HepG2 (cell line): ENCODE measurements around the gene ADGRL3. TPM values are rescaled to one million over a fixed set of nuclear protein-coding genes. Genes with fewer than 3 reads are reported as not detected.

Experiments used
- ATAC-seq: fragments of 200-7000 bp; cut with Tn5 transposase; 3 replicates; pipeline ENCODE4 v1.9.1; 2020; ENCODE audit warnings: mild to moderate bottlenecking, moderate library complexity
- BruUV-seq: library from RNA; stranded (reverse); fragments of 400-500 nt; replicated peaks from 2 replicates; lab custom pipeline; 2021; lab: Mats Ljungman, UMichigan
- CTCF ChIA-PET: fragments of 300-600 bp; formaldehyde crosslinking; extraction: SDS; loops from one replicate; lab custom pipeline; 2021; ENCODE audit warnings: low total read pairs, inconsistent platforms, low intra/inter-chr PET ratio; lab: Yijun Ruan, JAX
- POLR2A ChIA-PET: fragments of 350-600 bp; sonication (Branson Sonifier 250); formaldehyde crosslinking; loops from one replicate; lab custom pipeline; 2020; ENCODE audit warnings: antibody characterized with exemption, inconsistent platforms; lab: Yijun Ruan, JAX
- DNase-seq: peaks from one replicate; pipeline ENCODE4 v3.0.0-alpha.2; 2015; ENCODE audit warnings: low spot score
- FAIRE-seq: peaks from 3 replicates; lab custom pipeline; 2011; peaks lifted over from hg19 to GRCh38; lab: Jason Lieb, UNC
- H2AFZ ChIP-seq: one replicate; pipeline ENCODE4 v1.6.1; 2011; ENCODE audit warnings: low read length, inconsistent platforms
- H3K27ac ChIP-seq: fragments of 300-600 bp; 3 replicates; pipeline ENCODE4 v1.8.0; 2011; ENCODE audit warnings: mixed run types, mild to moderate bottlenecking, mixed read lengths, low read length, inconsistent platforms; ENCODE audit not compliant: insufficient read depth; ENCODE audit errors: extremely low read length
- H3K27me3 ChIP-seq, 2 experiments: fragments of 200-600 bp in 1 of 2; 2 replicates in 1 of 2; 3 replicates in 1 of 2; pipeline versions ENCODE4 v1.6.0 to v1.8.0; 2011; ENCODE audit warnings: low read length in 2 of 2, mild to moderate bottlenecking in 2 of 2, moderate library complexity in 2 of 2, inconsistent platforms in 1 of 2; ENCODE audit not compliant: insufficient read depth in 2 of 2, control insufficient read depth in 1 of 2
- H3K36me3 ChIP-seq, 2 experiments: fragments of 200-600 bp in 1 of 2; replicated peaks in 1 of 2; 2 replicates in 1 of 2; 3 replicates in 1 of 2; pipeline versions ENCODE4 v1.5.1 to v1.8.0; 2011; ENCODE audit warnings: low read length in 2 of 2, inconsistent platforms in 1 of 2; ENCODE audit not compliant: insufficient read depth in 2 of 2, control insufficient read depth in 1 of 2
- H3K4me1 ChIP-seq: 2 replicates; pipeline ENCODE4 v1.5.1; 2012; ENCODE audit warnings: low read length, inconsistent platforms; ENCODE audit not compliant: insufficient read depth
- H3K4me2 ChIP-seq: 2 replicates; pipeline ENCODE4 v1.6.0; 2011; ENCODE audit warnings: low read depth, low read length, inconsistent platforms
- H3K4me3 ChIP-seq, 3 experiments: fragments of 200-600 bp in 1 of 3; sonication (generic), shearing (Covaris generic) in 1 of 3; replicated peaks in 1 of 3; 2 replicates each; pipeline ENCODE4 v1.5.1; 2011 to 2016; ENCODE audit warnings: low read length in 3 of 3, inconsistent platforms in 2 of 3, low read depth in 2 of 3, mild to moderate bottlenecking in 2 of 3, control low read depth in 1 of 3, mixed read lengths in 1 of 3; ENCODE audit not compliant: insufficient read depth in 1 of 3
- H3K79me2 ChIP-seq: one replicate; pipeline ENCODE4 v1.6.1; 2011; ENCODE audit warnings: low read length, inconsistent platforms; ENCODE audit not compliant: insufficient read depth
- H3K9ac ChIP-seq: 2 replicates; pipeline ENCODE4 v1.6.0; 2011; ENCODE audit warnings: mild to moderate bottlenecking, low read depth, low read length, inconsistent platforms; ENCODE audit not compliant: insufficient read depth
- H3K9me3 ChIP-seq: 2 replicates; pipeline ENCODE4 v1.5.1; 2012; ENCODE audit warnings: mild to moderate bottlenecking, low read length
- H4K20me1 ChIP-seq: 2 replicates; pipeline ENCODE4 v1.6.0; 2011; ENCODE audit warnings: inconsistent platforms, mild to moderate bottlenecking, low read length, moderate library complexity; ENCODE audit not compliant: insufficient read depth
- CEBPB ChIP-seq: IDR thresholded peaks from 2 replicates; pipeline ENCODE4 v1.6.1; 2011; ENCODE audit warnings: low read depth, low read length, improper control_type of control experiment, borderline replicate concordance
- CREM ChIP-seq, 2 experiments: sonication (generic) in 1 of 2; formaldehyde crosslinking in 1 of 2; IDR thresholded peaks; 2 replicates each; pipeline versions ENCODE4 v1.4.0 to v1.6.1; 2016 to 2020; ENCODE audit warnings: antibody characterized with exemption in 1 of 2, mild to moderate bottlenecking in 1 of 2, missing genetic modification reagents in 1 of 2
- HMG20A ChIP-seq: IDR thresholded peaks from 2 replicates; pipeline ENCODE4 v1.6.1; 2016; ENCODE audit warnings: borderline replicate concordance
- MAFK ChIP-seq, 2 experiments: IDR thresholded peaks in 1 of 2; conservative IDR thresholded peaks in 1 of 2; 2 replicates each; pipeline ENCODE4 v1.6.1; 2011; ENCODE audit warnings: improper control_type of control experiment in 2 of 2, low read length in 2 of 2
- NCOA2 ChIP-seq: sonication (generic); formaldehyde crosslinking; IDR thresholded peaks from 2 replicates; pipeline ENCODE4 v1.8.0; 2022; ENCODE audit warnings: inconsistent platforms
- PHF20 ChIP-seq: sonication (generic); formaldehyde crosslinking; IDR thresholded peaks from 2 replicates; pipeline ENCODE4 v1.5.0; 2020; ENCODE audit warnings: mild to moderate bottlenecking, missing genetic modification reagents
- RFX1 ChIP-seq: fragments of 450-650 bp; IDR thresholded peaks from 2 replicates; pipeline ENCODE4 v1.6.1; 2017
- SMAD9 ChIP-seq: sonication (generic); formaldehyde crosslinking; IDR thresholded peaks from 2 replicates; pipeline ENCODE4 v1.5.1; 2020; ENCODE audit warnings: mild to moderate bottlenecking, missing genetic modification reagents
- SOX13 ChIP-seq, 3 experiments: fragments of 450-650 bp in 1 of 3; sonication (generic) in 1 of 3; formaldehyde crosslinking in 1 of 3; IDR thresholded peaks in 2 of 3; conservative IDR thresholded peaks in 1 of 3; 2 replicates each; pipeline versions ENCODE4 v1.5.0 to v1.6.1; 2016 to 2020; ENCODE audit warnings: antibody characterized with exemption in 1 of 3, mild to moderate bottlenecking in 1 of 3, missing compliant biosample characterization in 1 of 3, missing genetic modification reagents in 1 of 3, moderate library complexity in 1 of 3
- ZNF12 ChIP-seq: sonication (generic); formaldehyde crosslinking; IDR thresholded peaks from 2 replicates; pipeline ENCODE4 v1.5.0; 2020; ENCODE audit warnings: missing genetic modification reagents
- WGBS: methylation state at CpG from one replicate; pipeline ENCODE4 v1.1.6; 2017; ENCODE audit warnings: low lambda C conversion rate; 5-methylcytosine and 5-hydroxymethylcytosine counted together
- in situ Hi-C: cut with HindIII; loops from 2 replicates; pipeline ENCODE4 v1.10.0; 2017; ENCODE audit warnings: low pct_unique_long_range_greater_than_20kb; ENCODE audit not compliant: extremely low pct_ligation_motif_present
- intact Hi-C: fragments of 100-400 bp; cut with micrococcal nuclease; formaldehyde crosslinking; loops from one replicate; pipeline ENCODE4 v1.10.0; 2022; ENCODE audit not compliant: unreplicated experiment
- polyA plus RNA-seq, 8 experiments: library from polyadenylated mRNA; depleted of rRNA in 3 of 8; stranded (reverse) in 7 of 8; unstranded in 1 of 8; fragments of >200 nt; fragmentation: Illumina TruSeq in 4 of 8; extraction: Trizol in 4 of 8; gene quantifications; 2 replicates each; pipeline versions ENCODE4 v1.2.1 to v1.2.3, GENCODE V29; 2011 to 2016; ENCODE audit warnings: low read depth in 4 of 8, missing spikeins in 1 of 8, mixed read lengths in 1 of 8; ENCODE audit not compliant: insufficient read depth in 1 of 8
- total RNA-seq, 5 experiments: library from RNA; depleted of rRNA; stranded (reverse); fragments of >200 nt; fragmentation: Illumina TruSeq; extraction: Trizol; gene quantifications; 2 replicates each; pipeline ENCODE4 v1.2.3, GENCODE V29; 2016; ENCODE audit warnings: low read depth in 1 of 5
- TF ChIP-seq, protein P1 (sequence below): sonication (generic); formaldehyde crosslinking; IDR thresholded peaks from 2 replicates; pipeline ENCODE4 v1.9.0; 2021; ENCODE audit warnings: missing genetic modification reagents, mild to moderate bottlenecking, borderline replicate concordance
- TF ChIP-seq, protein P2 (sequence below): sonication (generic); formaldehyde crosslinking; IDR thresholded peaks from 2 replicates; pipeline ENCODE4 v1.5.1; 2020; ENCODE audit warnings: mild to moderate bottlenecking, missing genetic modification reagents
- TF ChIP-seq, protein P3 (sequence below): sonication (generic); formaldehyde crosslinking; IDR thresholded peaks from 2 replicates; pipeline ENCODE4 v1.9.0; 2021; ENCODE audit warnings: missing genetic modification reagents, borderline replicate concordance

ADGRL3 gene
- total and polyA plus RNA-seq, 2 of the 13 experiments (the other 11 are each of a cell fraction or from before 2014, with no cell fraction given): 0.04 to 0.05 TPM

- intact Hi-C loops: loop anchor here (1.0 kb wide), 1 partner anchor 33 kb away; no protein-coding TSS in a partner anchor
- WGBS: 3% methylated on average over 5 of the region's 5 CpGs
- FAIRE-seq: peak; percentile 8
- TF ChIP-seq CEBPB: peak; percentile 86
- TF ChIP-seq RFX1: no peak
- TF ChIP-seq, protein P1, sequence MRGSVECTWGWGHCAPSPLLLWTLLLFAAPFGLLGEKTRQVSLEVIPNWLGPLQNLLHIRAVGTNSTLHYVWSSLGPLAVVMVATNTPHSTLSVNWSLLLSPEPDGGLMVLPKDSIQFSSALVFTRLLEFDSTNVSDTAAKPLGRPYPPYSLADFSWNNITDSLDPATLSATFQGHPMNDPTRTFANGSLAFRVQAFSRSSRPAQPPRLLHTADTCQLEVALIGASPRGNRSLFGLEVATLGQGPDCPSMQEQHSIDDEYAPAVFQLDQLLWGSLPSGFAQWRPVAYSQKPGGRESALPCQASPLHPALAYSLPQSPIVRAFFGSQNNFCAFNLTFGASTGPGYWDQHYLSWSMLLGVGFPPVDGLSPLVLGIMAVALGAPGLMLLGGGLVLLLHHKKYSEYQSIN: no peak
- no peak for TF ChIP-seq PHF20 (CRISPR knock-in tag)
- TF ChIP-seq HMG20A: peak; percentile 38; the same call in 1 of the 2 replicates
- peak; percentile 71 for TF ChIP-seq NCOA2 (CRISPR knock-in tag)
- peak; percentile 46; the same call in 1 of the 2 replicates for TF ChIP-seq CREM (IDR thresholded peaks at IDR 0.05)
- no peak for TF ChIP-seq CREM (CRISPR knock-in tag; IDR thresholded peaks at IDR 0.05)
- no peak for TF ChIP-seq SOX13 (IDR thresholded peaks at IDR 0.05)
- TF ChIP-seq SOX13 (CRISPR knock-in tag; conservative IDR thresholded peaks at IDR 0.05 in 1 of 2, IDR thresholded peaks at IDR 0.05 in 1 of 2): peak in 1 of 2 experiments; percentile 82; a peak in 2 of 4 replicates
- peak; percentile 92 to 94 for TF ChIP-seq MAFK (conservative IDR thresholded peaks at IDR 0.05 in 1 of 2, IDR thresholded peaks at IDR 0.05 in 1 of 2; ENCODE audit: low read length in 2 of 2)
- TF ChIP-seq ZNF12 (CRISPR knock-in tag): peak; percentile 24; the same call in 1 of the 2 replicates
- no peak for TF ChIP-seq SMAD9
- TF ChIP-seq, protein P2, sequence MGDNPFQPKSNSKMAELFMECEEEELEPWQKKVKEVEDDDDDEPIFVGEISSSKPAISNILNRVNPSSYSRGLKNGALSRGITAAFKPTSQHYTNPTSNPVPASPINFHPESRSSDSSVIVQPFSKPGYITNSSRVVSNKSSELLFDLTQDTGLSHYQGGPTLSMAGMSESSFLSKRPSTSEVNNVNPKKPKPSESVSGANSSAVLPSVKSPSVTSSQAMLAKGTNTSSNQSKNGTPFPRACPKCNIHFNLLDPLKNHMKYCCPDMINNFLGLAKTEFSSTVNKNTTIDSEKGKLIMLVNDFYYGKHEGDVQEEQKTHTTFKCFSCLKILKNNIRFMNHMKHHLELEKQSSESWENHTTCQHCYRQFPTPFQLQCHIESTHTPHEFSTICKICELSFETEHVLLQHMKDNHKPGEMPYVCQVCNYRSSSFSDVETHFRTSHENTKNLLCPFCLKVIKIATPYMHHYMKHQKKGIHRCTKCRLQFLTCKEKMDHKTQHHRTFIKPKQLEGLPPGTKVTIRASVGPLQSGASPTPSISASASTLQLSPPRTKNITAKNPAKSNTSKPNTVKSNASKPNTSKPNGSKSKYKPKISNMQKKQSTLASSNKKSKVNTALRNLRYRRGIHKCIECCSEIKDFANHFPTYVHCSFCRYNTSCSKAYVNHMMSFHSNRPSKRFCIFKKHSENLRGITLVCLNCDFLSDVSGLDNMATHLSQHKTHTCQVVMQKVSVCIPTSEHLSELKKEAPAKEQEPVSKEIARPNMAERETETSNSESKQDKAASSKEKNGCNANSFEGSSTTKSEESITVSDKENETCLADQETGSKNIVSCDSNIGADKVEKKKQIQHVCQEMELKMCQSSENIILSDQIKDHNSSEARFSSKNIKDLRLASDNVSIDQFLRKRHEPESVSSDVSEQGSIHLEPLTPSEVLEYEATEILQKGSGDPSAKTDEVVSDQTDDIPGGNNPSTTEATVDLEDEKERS (CRISPR knock-in tag): no peak
- TF ChIP-seq, protein P3, sequence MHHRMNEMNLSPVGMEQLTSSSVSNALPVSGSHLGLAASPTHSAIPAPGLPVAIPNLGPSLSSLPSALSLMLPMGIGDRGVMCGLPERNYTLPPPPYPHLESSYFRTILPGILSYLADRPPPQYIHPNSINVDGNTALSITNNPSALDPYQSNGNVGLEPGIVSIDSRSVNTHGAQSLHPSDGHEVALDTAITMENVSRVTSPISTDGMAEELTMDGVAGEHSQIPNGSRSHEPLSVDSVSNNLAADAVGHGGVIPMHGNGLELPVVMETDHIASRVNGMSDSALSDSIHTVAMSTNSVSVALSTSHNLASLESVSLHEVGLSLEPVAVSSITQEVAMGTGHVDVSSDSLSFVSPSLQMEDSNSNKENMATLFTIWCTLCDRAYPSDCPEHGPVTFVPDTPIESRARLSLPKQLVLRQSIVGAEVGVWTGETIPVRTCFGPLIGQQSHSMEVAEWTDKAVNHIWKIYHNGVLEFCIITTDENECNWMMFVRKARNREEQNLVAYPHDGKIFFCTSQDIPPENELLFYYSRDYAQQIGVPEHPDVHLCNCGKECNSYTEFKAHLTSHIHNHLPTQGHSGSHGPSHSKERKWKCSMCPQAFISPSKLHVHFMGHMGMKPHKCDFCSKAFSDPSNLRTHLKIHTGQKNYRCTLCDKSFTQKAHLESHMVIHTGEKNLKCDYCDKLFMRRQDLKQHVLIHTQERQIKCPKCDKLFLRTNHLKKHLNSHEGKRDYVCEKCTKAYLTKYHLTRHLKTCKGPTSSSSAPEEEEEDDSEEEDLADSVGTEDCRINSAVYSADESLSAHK: no peak
Measured at GRCh38 chr4:61462451-61463326, 262.6 kb downstream of the ADGRL3 start.

More at GRCh38 chr4:61462451-61463326, 262.6 kb downstream of the ADGRL3 start:
- POLR2A ChIA-PET: no interaction called here
- H3K4me1 ChIP-seq: peaks cover 14% of the 10 kb centered on the region
- CTCF ChIA-PET: no interaction called here
- H3K27ac ChIP-seq: no peak overlapping the region
- H3K4me2 ChIP-seq: peak overlapping the region; percentile 23
- ATAC-seq (peak; percentile 84), DNase-seq (peak; percentile 84)
- no peaks in the 10 kb centered on the region for H3K27me3 ChIP-seq
- H3K4me3 ChIP-seq: no peak overlapping the region
- no peaks in the 10 kb centered on the region for H3K9me3 ChIP-seq
- no peak overlapping the region for H3K9ac ChIP-seq
- in situ Hi-C loops: no loop called here
- no TSS peak for BruUV-seq
- H3K79me2 ChIP-seq: no peaks in the 10 kb centered on the region
- H2AFZ ChIP-seq: no peak overlapping the region
- H3K36me3 ChIP-seq: no peaks in the 10 kb centered on the region
- H4K20me1 ChIP-seq: no peaks in the 10 kb centered on the region
